ENCODE results near the gene FGFR1OP2. TPM values are rescaled to one million over a fixed set of nuclear protein-coding genes. Genes with fewer than 3 reads are reported as not detected.

Gene FGFR1OP2
- total and polyA plus RNA-seq, 4 donors: 11.9 to 76.0 (median 27.6) TPM

- H3K9me3 ChIP-seq (ENCODE audit: control insufficient read depth in 4 of 4, low read length in 3 of 4): no peaks in the 10 kb centered on the region
- H3K4me3 ChIP-seq (ENCODE audit: low read depth in 1 of 3, low read length in 3 of 3): no peak overlapping the region
- no peaks in the 10 kb centered on the region for H3K4me1 ChIP-seq (ENCODE audit: control insufficient read depth in 4 of 4, insufficient read depth in 4 of 4, low read length in 3 of 4)
- TF ChIP-seq REST (IDR thresholded peaks at IDR 0.05) (no peak), TAF1 (conservative IDR thresholded peaks at IDR 0.05) (no peak), GABPA (IDR thresholded peaks at IDR 0.05 in 1 of 2, conservative IDR thresholded peaks at IDR 0.05 in 1 of 2) (no peak), FOXA2 (IDR thresholded peaks at IDR 0.05) (no peak), ATF3 (IDR thresholded peaks at IDR 0.05) (no peak), ZBTB33 (IDR thresholded peaks at IDR 0.05) (no peak), MAX (IDR thresholded peaks at IDR 0.05) (no peak), SP1 (IDR thresholded peaks at IDR 0.05) (no peak), RAD21 (IDR thresholded peaks at IDR 0.05) (no peak), YY1 (IDR thresholded peaks at IDR 0.05) (no peak)
- WGBS: 77% methylated on average over 1 of the region's 1 CpG
- DNase-seq (ENCODE audit: low spot score): no peak
- H3K27ac ChIP-seq (ENCODE audit: low read depth in 1 of 2, low read length in 2 of 2): no peak overlapping the region
- H3K36me3 ChIP-seq (ENCODE audit: control insufficient read depth in 4 of 4, insufficient read depth in 3 of 4, low read depth in 1 of 4, low read length in 3 of 4): peaks cover 0 to 29% (median 17%) of the 10 kb centered on the region in 4 donors
- no peak overlapping the region for H3K9ac ChIP-seq (ENCODE audit: low read depth in 1 of 2, low read length in 2 of 2)
- H3K27me3 ChIP-seq (ENCODE audit: control insufficient read depth in 4 of 4, insufficient read depth in 4 of 4, low read length in 3 of 4): no peaks in the 10 kb centered on the region
Observed at GRCh38 chr12:26961803-26962202, 23.5 kb downstream of the FGFR1OP2 start.

GRCh38 chr12:26963413-26963812, 25.1 kb downstream of the FGFR1OP2 start:
- TF ChIP-seq ZBTB33 (IDR thresholded peaks at IDR 0.05): no peak
- no peak for TF ChIP-seq MAX (IDR thresholded peaks at IDR 0.05)
- no peak for TF ChIP-seq SP1 (IDR thresholded peaks at IDR 0.05)
- no peak for TF ChIP-seq JUND (IDR thresholded peaks at IDR 0.05)
- no peak for TF ChIP-seq GABPA (IDR thresholded peaks at IDR 0.05 in 1 of 2, conservative IDR thresholded peaks at IDR 0.05 in 1 of 2)
- no peak for TF ChIP-seq CTCF (IDR thresholded peaks at IDR 0.05; ENCODE audit: low read depth, low read length, missing input control)
- no peak for TF ChIP-seq NR2F2 (IDR thresholded peaks at IDR 0.05)
- no peak for TF ChIP-seq ATF3 (IDR thresholded peaks at IDR 0.05)
- no peak for TF ChIP-seq YY1 (IDR thresholded peaks at IDR 0.05)
- no peak for TF ChIP-seq FOXA2 (IDR thresholded peaks at IDR 0.05)
- TF ChIP-seq FOXA1 (IDR thresholded peaks at IDR 0.05): no peak
- TF ChIP-seq HNF4G (IDR thresholded peaks at IDR 0.05): no peak
- Histone ChIP-seq H3K27me3 (ENCODE audit: control insufficient read depth in 4 of 4, insufficient read depth in 4 of 4, low read length in 3 of 4) (no peaks in the 10 kb centered on the region), H3K4me3 (ENCODE audit: low read depth in 1 of 3, low read length in 3 of 3) (no peak overlapping the region), H3K9ac (ENCODE audit: low read depth in 1 of 2, low read length in 2 of 2) (no peak overlapping the region), H3K9me3 (ENCODE audit: control insufficient read depth in 4 of 4, low read length in 3 of 4) (no peaks in the 10 kb centered on the region), H3K36me3 (ENCODE audit: control insufficient read depth in 4 of 4, insufficient read depth in 3 of 4, low read depth in 1 of 4, low read length in 3 of 4) (peaks cover 0 to 19% (median 13%) of the 10 kb centered on the region in 4 donors), H3K4me1 (ENCODE audit: control insufficient read depth in 4 of 4, insufficient read depth in 4 of 4, low read length in 3 of 4) (no peaks in the 10 kb centered on the region), H3K27ac (ENCODE audit: low read depth in 1 of 2, low read length in 2 of 2) (no peak overlapping the region)
- WGBS: 96% methylated on average over 1 of the region's 1 CpG
- DNase-seq (ENCODE audit: low spot score): no peak

Data from liver (tissue), 9 donors.